ENCODE results near the gene MAP3K2. TPM values are rescaled to one million over a fixed set of nuclear protein-coding genes. Genes with fewer than 3 reads are reported as not detected.
A peak's percentile ranks its signal among the peaks of the same experiment; 100 is the strongest.

The MAP3K2 gene
- 39.6 and 41.0 TPM in 2 replicates for total RNA-seq (2014; rRNA removed; shearing (Covaris generic))
- polyA plus RNA-seq (2016; fragmentation: Nextera tagmentation; extraction: Ambion mirVana): 32.9 and 36.7 TPM in 2 replicates

- Histone ChIP-seq H2AFZ (peak within 1 kb of the TSS; percentile 88), H3K27ac (peak within 1 kb of the TSS; percentile 98), H3K27me3 (replicated peaks; ENCODE audit: insufficient read depth) (no peaks in the 10 kb centered on the region), H3K9me3 (ENCODE audit: low read depth) (no peaks in the 10 kb centered on the region), H3K36me3 (ENCODE audit: low read depth) (no peaks in the 10 kb centered on the region), H3K9me2 (ENCODE audit: insufficient read depth) (no peaks in the 10 kb centered on the region), H3K4me1 (ENCODE audit: insufficient read depth) (peaks cover 41% of the 10 kb centered on the region), H3K9ac (peak within 1 kb of the TSS; percentile 100), H3K4me2 (ENCODE audit: unreplicated experiment) (peak within 1 kb of the TSS; percentile 100), H3K4me3 (peak within 1 kb of the TSS; percentile 98), H3F3A (ENCODE audit: insufficient read depth) (peaks cover 26% of the 10 kb centered on the region), H3K79me2 (ENCODE audit: insufficient read depth) (peaks cover 42% of the 10 kb centered on the region), H4K20me1 (ENCODE audit: insufficient read depth) (no peaks in the 10 kb centered on the region)
- no peak for TF ChIP-seq EZH2phosphoT487 (IDR thresholded peaks at IDR 0.05; ENCODE audit: insufficient read depth, low read depth)
- TF ChIP-seq EZH2 (IDR thresholded peaks at IDR 0.05; ENCODE audit: insufficient read depth, poor library complexity, severe bottlenecking): no peak
- peak; percentile 96 for DNase-seq
- WGBS, 2 experiments (ENCODE audit: low coverage in 1 of 2, low lambda C conversion rate in 2 of 2, missing lambda C conversion rate in 2 of 2): 1% methylated on average over 47 to 61 of the region's 100 CpGs
- in situ Hi-C loops (cut with MboI): no loop called here
Observed at GRCh38 chr2:127387655-127388422, at the start of gene MAP3K2. Gene MAP3K2, minus strand, starts transcription at chr2:127387975. Its CDS starts 44,846 bp downstream, at chr2:127343129.

GRCh38 chr2:127437056-127437455, 49.3 kb upstream of the MAP3K2 start:
- H3K9ac ChIP-seq: no peak overlapping the region
- H4K20me1 ChIP-seq (ENCODE audit: insufficient read depth): no peaks in the 10 kb centered on the region
- H3F3A ChIP-seq (ENCODE audit: insufficient read depth): no peaks in the 10 kb centered on the region
- DNase-seq: no peak
- H3K36me3 ChIP-seq (ENCODE audit: low read depth): no peaks in the 10 kb centered on the region
- in situ Hi-C loops (cut with MboI): no loop called here
- H3K9me2 ChIP-seq (ENCODE audit: insufficient read depth): no peaks in the 10 kb centered on the region
- no peaks in the 10 kb centered on the region for H3K9me3 ChIP-seq (ENCODE audit: low read depth)
- TF ChIP-seq EZH2 (IDR thresholded peaks at IDR 0.05; ENCODE audit: insufficient read depth, poor library complexity, severe bottlenecking): no peak
- TF ChIP-seq EZH2phosphoT487 (IDR thresholded peaks at IDR 0.05; ENCODE audit: insufficient read depth, low read depth): no peak
- H3K27me3 ChIP-seq (replicated peaks; ENCODE audit: insufficient read depth): no peaks in the 10 kb centered on the region
- no peak overlapping the region for H3K27ac ChIP-seq
- H3K4me1 ChIP-seq (ENCODE audit: insufficient read depth): no peaks in the 10 kb centered on the region
- H3K79me2 ChIP-seq (ENCODE audit: insufficient read depth): no peaks in the 10 kb centered on the region
- no peak overlapping the region for H3K4me2 ChIP-seq (ENCODE audit: unreplicated experiment)
- H2AFZ ChIP-seq: no peak overlapping the region
- WGBS, 2 experiments (ENCODE audit: low coverage in 1 of 2, low lambda C conversion rate in 2 of 2, missing lambda C conversion rate in 2 of 2): 87 to 93% methylated on average over 9 of the region's 9 CpGs
- no peak overlapping the region for H3K4me3 ChIP-seq

- WGBS, 2 experiments (ENCODE audit: low coverage in 1 of 2, low lambda C conversion rate in 2 of 2, missing lambda C conversion rate in 2 of 2): 95 to 96% methylated on average over 6 of the region's 6 CpGs
- no peaks in the 10 kb centered on the region for H3K36me3 ChIP-seq (ENCODE audit: low read depth)
- no peaks in the 10 kb centered on the region for H3K79me2 ChIP-seq (ENCODE audit: insufficient read depth)
- no peaks in the 10 kb centered on the region for H4K20me1 ChIP-seq (ENCODE audit: insufficient read depth)
- no peak overlapping the region for H3K9ac ChIP-seq
- H3K4me3 ChIP-seq: no peak overlapping the region
- no peak overlapping the region for H2AFZ ChIP-seq
- TF ChIP-seq EZH2 (IDR thresholded peaks at IDR 0.05; ENCODE audit: insufficient read depth, poor library complexity, severe bottlenecking) (no peak), EZH2phosphoT487 (IDR thresholded peaks at IDR 0.05; ENCODE audit: insufficient read depth, low read depth) (no peak)
- no peaks in the 10 kb centered on the region for H3K4me1 ChIP-seq (ENCODE audit: insufficient read depth)
- no peaks in the 10 kb centered on the region for H3F3A ChIP-seq (ENCODE audit: insufficient read depth)
- no peak overlapping the region for H3K27ac ChIP-seq
- H3K9me2 ChIP-seq (ENCODE audit: insufficient read depth): no peaks in the 10 kb centered on the region
- DNase-seq: no peak
- no peaks in the 10 kb centered on the region for H3K27me3 ChIP-seq (replicated peaks; ENCODE audit: insufficient read depth)
- H3K9me3 ChIP-seq (ENCODE audit: low read depth): no peaks in the 10 kb centered on the region
- no peak overlapping the region for H3K4me2 ChIP-seq (ENCODE audit: unreplicated experiment)
- in situ Hi-C loops (cut with MboI): no loop called here
Observed at GRCh38 chr2:127434515-127434914, 46.7 kb upstream of the MAP3K2 start.

- in situ Hi-C loops (cut with MboI): no loop called here
Observed at GRCh38 chr2:127431408-127432023, 43.7 kb upstream of the MAP3K2 start.

More at GRCh38 chr2:127431408-127432023, 43.7 kb upstream of the MAP3K2 start:
- H3K4me1 ChIP-seq (ENCODE audit: insufficient read depth): no peaks in the 10 kb centered on the region
- no peaks in the 10 kb centered on the region for H3K27me3 ChIP-seq (replicated peaks; ENCODE audit: insufficient read depth)
- no peak overlapping the region for H3K27ac ChIP-seq
- no peaks in the 10 kb centered on the region for H3K36me3 ChIP-seq (ENCODE audit: low read depth)
- no peaks in the 10 kb centered on the region for H3K9me2 ChIP-seq (ENCODE audit: insufficient read depth)
- H4K20me1 ChIP-seq (ENCODE audit: insufficient read depth): no peaks in the 10 kb centered on the region
- no peaks in the 10 kb centered on the region for H3F3A ChIP-seq (ENCODE audit: insufficient read depth)
- H3K9me3 ChIP-seq (ENCODE audit: low read depth): no peaks in the 10 kb centered on the region
- no peak overlapping the region for H3K9ac ChIP-seq
- no peak overlapping the region for H3K4me3 ChIP-seq
- no peak for DNase-seq
- TF ChIP-seq EZH2phosphoT487 (IDR thresholded peaks at IDR 0.05; ENCODE audit: insufficient read depth, low read depth): no peak
- 79 to 83% methylated on average over 14 of the region's 14 CpGs for WGBS, 2 experiments (ENCODE audit: low coverage in 1 of 2, low lambda C conversion rate in 2 of 2, missing lambda C conversion rate in 2 of 2)
- no peaks in the 10 kb centered on the region for H3K79me2 ChIP-seq (ENCODE audit: insufficient read depth)
- no peak overlapping the region for H2AFZ ChIP-seq
- H3K4me2 ChIP-seq (ENCODE audit: unreplicated experiment): no peak overlapping the region

Data from GM23248 (cell line).